ENCODE results near the gene NCOR2.

Gene NCOR2

GRCh38 chr12:124566997-124567672, at the start of gene NCOR2:
NCOR2 (minus strand) TSS chr12:124567612; CDS start chr12:124495251, 72,361 bp downstream.
- in situ Hi-C loops (cut with MboI; ENCODE audit: low sequenced_read_pairs, unreplicated experiment): loop anchor here (10.0 kb wide), 1 partner anchor 198 kb away; no protein-coding TSS in a partner anchor
- DNase-seq (ENCODE audit: low spot score): peak; percentile 79

DNA sequence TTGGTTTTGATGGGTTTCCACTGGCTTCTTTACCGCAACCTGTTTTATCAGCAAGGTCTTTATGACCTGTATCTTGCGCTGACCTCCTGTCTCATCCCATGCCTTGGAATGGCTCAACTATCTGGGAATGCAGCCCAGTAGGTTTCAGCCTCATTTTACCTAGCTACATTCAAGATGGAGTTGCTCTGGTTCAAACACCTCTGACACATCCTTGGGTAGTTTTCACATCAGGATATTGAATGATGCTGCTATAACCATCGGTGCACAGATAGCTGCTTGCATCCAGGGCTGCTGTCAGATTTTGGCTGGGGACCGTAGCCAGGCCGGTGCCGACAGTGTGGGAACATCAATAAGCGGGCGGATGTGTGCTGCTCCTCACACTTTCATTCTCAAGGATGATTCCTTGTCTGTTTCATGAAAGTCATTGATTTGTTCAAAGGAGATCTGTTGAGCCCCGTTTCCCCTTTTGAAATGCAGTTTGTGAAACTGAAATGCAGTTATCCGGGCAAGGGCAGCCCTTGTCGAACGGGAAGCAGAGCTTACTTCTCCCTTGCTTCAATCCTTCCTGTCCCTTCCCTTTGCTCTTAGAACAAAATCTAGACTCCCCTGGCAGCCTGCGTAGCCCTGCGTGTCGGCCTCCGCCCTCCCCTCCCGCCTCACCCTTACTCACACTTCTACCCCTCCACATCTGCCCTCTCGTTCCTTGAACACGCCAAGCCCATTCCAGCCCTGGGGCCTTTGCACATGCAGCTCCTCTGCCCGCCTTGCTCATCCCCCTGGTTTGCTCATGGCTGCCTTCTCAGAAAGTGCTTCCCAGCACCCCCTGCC, 49.2 kb upstream of the NCOR2 start:
- no peak for DNase-seq (ENCODE audit: low spot score)
- in situ Hi-C loops (cut with MboI; ENCODE audit: low sequenced_read_pairs, unreplicated experiment): no loop called here
- no peak for TF ChIP-seq CTCF (IDR thresholded peaks at IDR 0.05; ENCODE audit: borderline replicate concordance, control extremely low read depth, extremely low read depth, insufficient read depth, missing control alignments)

More at GRCh38 chr12:124566997-124567672, at the start of gene NCOR2:
- no peak for TF ChIP-seq CTCF (IDR thresholded peaks at IDR 0.05; ENCODE audit: borderline replicate concordance, control extremely low read depth, extremely low read depth, insufficient read depth, missing control alignments)

GRCh38 chr12:124614512-124615292, 47.3 kb upstream of the NCOR2 start:
- TF ChIP-seq CTCF (IDR thresholded peaks at IDR 0.05; ENCODE audit: borderline replicate concordance, control extremely low read depth, extremely low read depth, insufficient read depth, missing control alignments): no peak
- in situ Hi-C loops (cut with MboI; ENCODE audit: low sequenced_read_pairs, unreplicated experiment): no loop called here
- no peak for DNase-seq (ENCODE audit: low spot score)

DNA sequence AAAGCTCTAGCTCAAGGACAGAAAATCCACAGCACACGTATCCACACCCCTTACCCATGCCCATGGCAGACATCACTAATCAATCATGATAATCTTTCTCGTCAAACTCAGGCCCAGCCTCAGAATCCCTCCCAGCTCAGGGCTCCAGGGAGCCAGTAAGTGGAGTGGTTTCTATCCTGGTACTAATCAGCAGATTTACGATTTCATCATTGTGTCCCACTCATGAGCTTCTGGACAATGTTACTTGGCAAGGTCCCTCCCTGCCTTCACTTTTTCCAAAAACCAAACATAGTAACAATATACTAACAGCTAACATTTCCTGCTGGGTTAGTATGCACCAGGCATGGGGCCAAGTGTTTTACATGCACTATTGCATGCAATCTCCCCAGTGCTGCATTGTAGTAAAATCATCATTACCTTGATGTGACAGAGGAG, 45.8 kb upstream of the NCOR2 start:
- TF ChIP-seq CTCF (IDR thresholded peaks at IDR 0.05; ENCODE audit: borderline replicate concordance, control extremely low read depth, extremely low read depth, insufficient read depth, missing control alignments): no peak
- in situ Hi-C loops (cut with MboI; ENCODE audit: low sequenced_read_pairs, unreplicated experiment): no loop called here
- DNase-seq (ENCODE audit: low spot score): no peak

DNA sequence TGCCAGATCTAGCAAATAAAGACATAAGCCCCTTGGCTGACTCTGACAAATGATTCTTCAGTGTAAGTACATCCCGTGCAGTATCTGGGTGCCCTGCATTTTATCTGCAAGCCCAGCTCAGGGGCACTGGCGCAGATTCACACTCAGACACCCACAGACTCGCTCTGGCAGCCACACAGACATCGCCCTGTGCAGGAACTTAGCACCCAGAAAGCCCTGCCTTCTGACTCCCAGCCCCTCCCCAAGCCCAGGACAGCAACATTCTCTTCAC, 44.9 kb upstream of the NCOR2 start:
- no peak for DNase-seq (ENCODE audit: low spot score)
- no peak for TF ChIP-seq CTCF (IDR thresholded peaks at IDR 0.05; ENCODE audit: borderline replicate concordance, control extremely low read depth, extremely low read depth, insufficient read depth, missing control alignments)
- in situ Hi-C loops (cut with MboI; ENCODE audit: low sequenced_read_pairs, unreplicated experiment): no loop called here
